SK-N-SH (cell line): ENCODE results near the gene RNF214. TPM values are rescaled to one million over a fixed set of nuclear protein-coding genes. Genes with fewer than 3 reads are reported as not detected.

Experiments
- CTCF ChIA-PET: fragments of 300-600, 350-600 bp; formaldehyde crosslinking; extraction: SDS; loops from one replicate; lab custom pipeline; 2021; lab: Yijun Ruan, JAX
- POLR2A ChIA-PET: fragments of 350-600 bp; sonication (Branson Sonifier 250); formaldehyde crosslinking; extraction: SDS; loops from one replicate; lab custom pipeline; 2020; ENCODE audit warnings: antibody characterized with exemption, inconsistent platforms; lab: Yijun Ruan, JAX
- DNase-seq: peaks from one replicate; pipeline ENCODE4 v3.0.0; 2012
- H2AFZ ChIP-seq: fragments of 200-600 bp; sonication (generic); 2 replicates; pipeline ENCODE4 v1.8.1; 2016; ENCODE audit warnings: antibody characterized with exemption, mild to moderate bottlenecking, low read depth
- H3F3A ChIP-seq: fragments of 200-600 bp; sonication (generic); replicated peaks from 2 replicates; pipeline ENCODE3; 2016; ENCODE audit warnings: antibody characterized with exemption, mild to moderate bottlenecking; ENCODE audit not compliant: insufficient read depth
- H3K27ac ChIP-seq, 2 experiments: fragments of 200-500 bp in 1 of 2; fragments of 200-600 bp in 1 of 2; sonication (Bioruptor generic) in 1 of 2; sonication (generic), shearing (Covaris generic) in 1 of 2; 2 replicates each; pipeline versions ENCODE4 v1.5.1 to v1.6.1; 2014 to 2016; ENCODE audit warnings: low read depth in 2 of 2, inconsistent platforms in 1 of 2, low read length in 1 of 2, mild to moderate bottlenecking in 1 of 2, mixed read lengths in 1 of 2
- H3K27me3 ChIP-seq: fragments of 200-600 bp; sonication (generic), shearing (Covaris generic); 2 replicates; pipeline ENCODE4 v1.6.1; 2016; ENCODE audit warnings: mixed run types; ENCODE audit not compliant: insufficient read depth
- H3K36me3 ChIP-seq, 2 experiments: fragments of 200-500 bp in 1 of 2; fragments of 200-600 bp in 1 of 2; sonication (Bioruptor generic) in 1 of 2; sonication (generic) in 1 of 2; replicated peaks in 1 of 2; 2 replicates each; pipeline versions ENCODE3 to v1.5.1; 2014 to 2016; ENCODE audit warnings: low read length in 1 of 2, mild to moderate bottlenecking in 1 of 2; ENCODE audit not compliant: insufficient read depth in 2 of 2, control insufficient read depth in 1 of 2
- H3K4me1 ChIP-seq, 2 experiments: fragments of 200-500 bp in 1 of 2; fragments of 200-600 bp in 1 of 2; sonication (Bioruptor generic) in 1 of 2; sonication (generic), shearing (Covaris generic) in 1 of 2; 2 replicates each; pipeline versions ENCODE4 v1.5.1 to v1.6.1; 2014 to 2016; ENCODE audit warnings: low read depth in 1 of 2, low read length in 1 of 2, mixed run types in 1 of 2; ENCODE audit not compliant: insufficient read depth in 2 of 2, control insufficient read depth in 1 of 2
- H3K4me2 ChIP-seq: fragments of 200-600 bp; sonication (generic), shearing (Covaris generic); 2 replicates; pipeline ENCODE4 v1.6.1; 2017; ENCODE audit warnings: mixed run types
- H3K4me3 ChIP-seq, 2 experiments: fragments of 200-500 bp in 1 of 2; fragments of 200-600 bp in 1 of 2; sonication (Bioruptor generic) in 1 of 2; sonication (generic), shearing (Covaris generic) in 1 of 2; 2 replicates each; pipeline versions ENCODE4 v1.5.1 to v1.8.1; 2014 to 2016; ENCODE audit warnings: low read depth in 2 of 2, inconsistent platforms in 1 of 2, low read length in 1 of 2, mild to moderate bottlenecking in 1 of 2, mixed read lengths in 1 of 2, moderate library complexity in 1 of 2
- H3K79me2 ChIP-seq: fragments of 200-600 bp; sonication (generic); 2 replicates; pipeline ENCODE4 v1.8.1; 2017; ENCODE audit warnings: mild to moderate bottlenecking; ENCODE audit not compliant: insufficient read depth
- H3K9ac ChIP-seq: fragments of 200-600 bp; sonication (generic); 2 replicates; pipeline ENCODE4 v1.6.1; 2017; ENCODE audit warnings: mixed run types
- H3K9me2 ChIP-seq: fragments of 200-600 bp; sonication (generic); 2 replicates; pipeline ENCODE4 v1.6.1; 2017; ENCODE audit warnings: mixed run types
- H3K9me3 ChIP-seq: fragments of 200-600 bp; sonication (generic); 2 replicates; pipeline ENCODE4 v1.6.1; 2017; ENCODE audit warnings: mixed run types, mild to moderate bottlenecking, moderate library complexity
- H4K20me1 ChIP-seq: fragments of 200-600 bp; sonication (generic); 2 replicates; pipeline ENCODE4 v1.6.1; 2017; ENCODE audit warnings: mild to moderate bottlenecking, mixed run types; ENCODE audit not compliant: insufficient read depth
- ELF1 ChIP-seq: IDR thresholded peaks from 2 replicates; pipeline ENCODE4 v1.4.0; 2012
- FOSL2 ChIP-seq: IDR thresholded peaks from 2 replicates; pipeline ENCODE4 v1.4.0; 2012; ENCODE audit warnings: low read depth, mild to moderate bottlenecking, moderate library complexity, borderline replicate concordance
- MXI1 ChIP-seq: IDR thresholded peaks from 2 replicates; pipeline ENCODE4 v1.6.1; 2012; ENCODE audit warnings: mild to moderate bottlenecking, low read depth, low read length, improper control_type of control experiment
- TEAD4 ChIP-seq: IDR thresholded peaks from 2 replicates; pipeline ENCODE4 v1.4.0; 2012; ENCODE audit warnings: mild to moderate bottlenecking, borderline replicate concordance; ENCODE audit not compliant: insufficient read depth
- WGBS: methylation state at CpG from one replicate; pipeline ENCODE4 v1.1.6; 2017; ENCODE audit warnings: low lambda C conversion rate; 5-methylcytosine and 5-hydroxymethylcytosine counted together
- polyA plus RNA-seq, 3 experiments: library from polyadenylated mRNA; depleted of rRNA; stranded (reverse); fragments of >200 nt; gene quantifications; 2 replicates each; pipeline ENCODE4 v1.2.3, GENCODE V29; 2012
- TF ChIP-seq, protein P1 (sequence below): IDR thresholded peaks from 2 replicates; pipeline ENCODE4 v1.4.0; 2012; ENCODE audit warnings: low read depth, borderline replicate concordance
- TF ChIP-seq, protein P2 (sequence below): IDR thresholded peaks from 2 replicates; pipeline ENCODE4 v1.6.1; 2012; ENCODE audit warnings: mild to moderate bottlenecking, low read depth, low read length, moderate library complexity
- TF ChIP-seq, protein P3 (sequence below): IDR thresholded peaks from 2 replicates; pipeline ENCODE4 v1.4.0; 2012; ENCODE audit warnings: low read depth
- TF ChIP-seq, protein P4 (sequence below): fragments of 150-350 bp; IDR thresholded peaks from 2 replicates; pipeline ENCODE4 v1.6.1; 2016; ENCODE audit warnings: mild to moderate bottlenecking, low read depth, low read length
- TF ChIP-seq, protein P5 (sequence below): fragments of 150-350 bp; IDR thresholded peaks from 2 replicates; pipeline ENCODE4 v1.6.1; 2017; ENCODE audit warnings: antibody characterized with exemption, low read length, low read depth, borderline replicate concordance

Gene RNF214
- polyA plus RNA-seq, 1 of the 3 experiments (the other 2 are of a cell fraction) = 15.4 TPM

DNA sequence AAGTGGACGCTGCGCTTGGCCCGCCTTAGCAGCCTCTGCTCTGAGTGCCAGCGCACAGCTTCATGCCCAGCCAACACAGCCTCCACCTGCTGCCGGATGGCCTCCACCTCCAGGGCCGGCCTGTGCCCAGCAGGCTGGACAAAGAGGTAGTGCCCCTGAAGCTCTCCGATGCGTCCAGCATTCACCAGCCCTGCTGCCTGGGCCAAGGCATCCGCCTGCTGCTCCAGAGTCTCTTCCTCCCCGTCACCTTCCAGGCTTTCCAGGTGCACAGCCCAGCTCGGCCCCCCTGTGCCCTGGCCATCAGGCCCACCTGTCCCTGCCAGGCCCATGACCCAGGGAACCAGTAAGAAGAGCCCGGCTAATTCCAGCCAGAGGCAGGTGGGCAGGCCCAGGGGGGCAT, 3.1 kb upstream of the RNF214 start:
- Histone ChIP-seq H3K9me3 (no peaks in the 10 kb centered on the region), H3K27ac (no peak overlapping the region), H2AFZ (no peak overlapping the region), H3K4me1 (peaks cover 9 to 22% of the 10 kb centered on the region in 2 experiments; a peak in 3 of 4 replicates), H3K4me3 (no peak overlapping the region), H3K79me2 (peaks cover 47% of the 10 kb centered on the region), H3K9ac (no peak overlapping the region), H3K36me3 (peaks cover 12 to 46% of the 10 kb centered on the region in 2 experiments), H4K20me1 (peaks cover 3% of the 10 kb centered on the region; the same call in 1 of the 2 replicates)
- ChIA-PET POLR2A (interaction anchor here (0.8 kb wide), 1 partner anchor 8 kb away, joined by 3 read pairs; no protein-coding TSS in a partner anchor), CTCF (interaction anchor here (0.8 to 5.4 kb wide), 3 partner anchors 49 to 438 kb away, joined by 3 to 54 read pairs (median 9); partner anchors contain the start of genes APOA5 and SIDT2)
- 92% methylated on average over 2 of the region's 12 CpGs for WGBS
- DNase-seq = no peak
- TF ChIP-seq, protein P1, sequence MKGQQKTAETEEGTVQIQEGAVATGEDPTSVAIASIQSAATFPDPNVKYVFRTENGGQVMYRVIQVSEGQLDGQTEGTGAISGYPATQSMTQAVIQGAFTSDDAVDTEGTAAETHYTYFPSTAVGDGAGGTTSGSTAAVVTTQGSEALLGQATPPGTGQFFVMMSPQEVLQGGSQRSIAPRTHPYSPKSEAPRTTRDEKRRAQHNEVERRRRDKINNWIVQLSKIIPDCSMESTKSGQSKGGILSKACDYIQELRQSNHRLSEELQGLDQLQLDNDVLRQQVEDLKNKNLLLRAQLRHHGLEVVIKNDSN = no peak
- TF ChIP-seq, protein P2, sequence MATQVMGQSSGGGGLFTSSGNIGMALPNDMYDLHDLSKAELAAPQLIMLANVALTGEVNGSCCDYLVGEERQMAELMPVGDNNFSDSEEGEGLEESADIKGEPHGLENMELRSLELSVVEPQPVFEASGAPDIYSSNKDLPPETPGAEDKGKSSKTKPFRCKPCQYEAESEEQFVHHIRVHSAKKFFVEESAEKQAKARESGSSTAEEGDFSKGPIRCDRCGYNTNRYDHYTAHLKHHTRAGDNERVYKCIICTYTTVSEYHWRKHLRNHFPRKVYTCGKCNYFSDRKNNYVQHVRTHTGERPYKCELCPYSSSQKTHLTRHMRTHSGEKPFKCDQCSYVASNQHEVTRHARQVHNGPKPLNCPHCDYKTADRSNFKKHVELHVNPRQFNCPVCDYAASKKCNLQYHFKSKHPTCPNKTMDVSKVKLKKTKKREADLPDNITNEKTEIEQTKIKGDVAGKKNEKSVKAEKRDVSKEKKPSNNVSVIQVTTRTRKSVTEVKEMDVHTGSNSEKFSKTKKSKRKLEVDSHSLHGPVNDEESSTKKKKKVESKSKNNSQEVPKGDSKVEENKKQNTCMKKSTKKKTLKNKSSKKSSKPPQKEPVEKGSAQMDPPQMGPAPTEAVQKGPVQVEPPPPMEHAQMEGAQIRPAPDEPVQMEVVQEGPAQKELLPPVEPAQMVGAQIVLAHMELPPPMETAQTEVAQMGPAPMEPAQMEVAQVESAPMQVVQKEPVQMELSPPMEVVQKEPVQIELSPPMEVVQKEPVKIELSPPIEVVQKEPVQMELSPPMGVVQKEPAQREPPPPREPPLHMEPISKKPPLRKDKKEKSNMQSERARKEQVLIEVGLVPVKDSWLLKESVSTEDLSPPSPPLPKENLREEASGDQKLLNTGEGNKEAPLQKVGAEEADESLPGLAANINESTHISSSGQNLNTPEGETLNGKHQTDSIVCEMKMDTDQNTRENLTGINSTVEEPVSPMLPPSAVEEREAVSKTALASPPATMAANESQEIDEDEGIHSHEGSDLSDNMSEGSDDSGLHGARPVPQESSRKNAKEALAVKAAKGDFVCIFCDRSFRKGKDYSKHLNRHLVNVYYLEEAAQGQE = no peak
- TF ChIP-seq, protein P3, sequence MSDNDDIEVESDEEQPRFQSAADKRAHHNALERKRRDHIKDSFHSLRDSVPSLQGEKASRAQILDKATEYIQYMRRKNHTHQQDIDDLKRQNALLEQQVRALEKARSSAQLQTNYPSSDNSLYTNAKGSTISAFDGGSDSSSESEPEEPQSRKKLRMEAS = no peak
- TF ChIP-seq ELF1 (no peak), FOSL2 (no peak), TEAD4 (no peak), MXI1 (no peak)
- TF ChIP-seq, protein P4, sequence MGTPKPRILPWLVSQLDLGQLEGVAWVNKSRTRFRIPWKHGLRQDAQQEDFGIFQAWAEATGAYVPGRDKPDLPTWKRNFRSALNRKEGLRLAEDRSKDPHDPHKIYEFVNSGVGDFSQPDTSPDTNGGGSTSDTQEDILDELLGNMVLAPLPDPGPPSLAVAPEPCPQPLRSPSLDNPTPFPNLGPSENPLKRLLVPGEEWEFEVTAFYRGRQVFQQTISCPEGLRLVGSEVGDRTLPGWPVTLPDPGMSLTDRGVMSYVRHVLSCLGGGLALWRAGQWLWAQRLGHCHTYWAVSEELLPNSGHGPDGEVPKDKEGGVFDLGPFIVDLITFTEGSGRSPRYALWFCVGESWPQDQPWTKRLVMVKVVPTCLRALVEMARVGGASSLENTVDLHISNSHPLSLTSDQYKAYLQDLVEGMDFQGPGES = no peak
- TF ChIP-seq, protein P5, sequence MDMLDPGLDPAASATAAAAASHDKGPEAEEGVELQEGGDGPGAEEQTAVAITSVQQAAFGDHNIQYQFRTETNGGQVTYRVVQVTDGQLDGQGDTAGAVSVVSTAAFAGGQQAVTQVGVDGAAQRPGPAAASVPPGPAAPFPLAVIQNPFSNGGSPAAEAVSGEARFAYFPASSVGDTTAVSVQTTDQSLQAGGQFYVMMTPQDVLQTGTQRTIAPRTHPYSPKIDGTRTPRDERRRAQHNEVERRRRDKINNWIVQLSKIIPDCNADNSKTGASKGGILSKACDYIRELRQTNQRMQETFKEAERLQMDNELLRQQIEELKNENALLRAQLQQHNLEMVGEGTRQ = no peak
- TF ChIP-seq, all 33 proteins: peak for 0
- no peaks in the 10 kb centered on the region for H3K27me3 ChIP-seq
- no peaks in the 10 kb centered on the region for H3K9me2 ChIP-seq
- H3F3A ChIP-seq = peaks cover 13% of the 10 kb centered on the region
- H3K4me2 ChIP-seq = no peak overlapping the region
